ENCODE data around the gene CNBD2.

DNA sequence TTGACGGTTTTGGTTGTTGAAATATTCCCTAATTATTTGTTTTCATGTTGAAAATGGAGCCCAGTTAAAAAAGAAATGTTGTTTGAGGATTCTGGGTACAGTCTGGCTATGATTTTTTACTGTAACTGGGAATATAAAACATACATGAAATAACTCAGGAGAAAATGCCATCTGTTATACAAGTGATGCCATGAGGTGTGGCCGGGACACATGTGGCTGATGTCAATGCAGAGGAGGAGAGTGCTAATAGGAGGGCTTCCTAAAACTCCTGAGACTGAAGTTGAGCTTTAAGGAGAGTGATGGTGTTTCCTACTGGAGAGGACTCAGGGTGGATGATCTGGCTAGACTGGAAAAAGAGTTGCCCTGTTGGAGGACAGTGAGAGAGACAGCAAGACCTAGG lies 26.8 kb upstream of the CNBD2 start:
- TF ChIP-seq CEBPB (IDR thresholded peaks at IDR 0.05): no peak
- TF ChIP-seq FOXM1 (IDR thresholded peaks at IDR 0.05; ENCODE audit: borderline replicate concordance, low read depth): no peak
- TF ChIP-seq, protein P1, sequence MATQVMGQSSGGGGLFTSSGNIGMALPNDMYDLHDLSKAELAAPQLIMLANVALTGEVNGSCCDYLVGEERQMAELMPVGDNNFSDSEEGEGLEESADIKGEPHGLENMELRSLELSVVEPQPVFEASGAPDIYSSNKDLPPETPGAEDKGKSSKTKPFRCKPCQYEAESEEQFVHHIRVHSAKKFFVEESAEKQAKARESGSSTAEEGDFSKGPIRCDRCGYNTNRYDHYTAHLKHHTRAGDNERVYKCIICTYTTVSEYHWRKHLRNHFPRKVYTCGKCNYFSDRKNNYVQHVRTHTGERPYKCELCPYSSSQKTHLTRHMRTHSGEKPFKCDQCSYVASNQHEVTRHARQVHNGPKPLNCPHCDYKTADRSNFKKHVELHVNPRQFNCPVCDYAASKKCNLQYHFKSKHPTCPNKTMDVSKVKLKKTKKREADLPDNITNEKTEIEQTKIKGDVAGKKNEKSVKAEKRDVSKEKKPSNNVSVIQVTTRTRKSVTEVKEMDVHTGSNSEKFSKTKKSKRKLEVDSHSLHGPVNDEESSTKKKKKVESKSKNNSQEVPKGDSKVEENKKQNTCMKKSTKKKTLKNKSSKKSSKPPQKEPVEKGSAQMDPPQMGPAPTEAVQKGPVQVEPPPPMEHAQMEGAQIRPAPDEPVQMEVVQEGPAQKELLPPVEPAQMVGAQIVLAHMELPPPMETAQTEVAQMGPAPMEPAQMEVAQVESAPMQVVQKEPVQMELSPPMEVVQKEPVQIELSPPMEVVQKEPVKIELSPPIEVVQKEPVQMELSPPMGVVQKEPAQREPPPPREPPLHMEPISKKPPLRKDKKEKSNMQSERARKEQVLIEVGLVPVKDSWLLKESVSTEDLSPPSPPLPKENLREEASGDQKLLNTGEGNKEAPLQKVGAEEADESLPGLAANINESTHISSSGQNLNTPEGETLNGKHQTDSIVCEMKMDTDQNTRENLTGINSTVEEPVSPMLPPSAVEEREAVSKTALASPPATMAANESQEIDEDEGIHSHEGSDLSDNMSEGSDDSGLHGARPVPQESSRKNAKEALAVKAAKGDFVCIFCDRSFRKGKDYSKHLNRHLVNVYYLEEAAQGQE (IDR thresholded peaks at IDR 0.05; ENCODE audit: low read depth): no peak
- no peak for TF ChIP-seq NFIC (IDR thresholded peaks at IDR 0.05)
- no peak for TF ChIP-seq EP300 (IDR thresholded peaks at IDR 0.05; ENCODE audit: borderline replicate concordance)

Measured in Ishikawa (cell line).